ENCODE data around the gene DAZ3.
"Not testable (repeated sequence)": the region's sequence is repeated elsewhere in the genome, so short reads cannot be mapped to it uniquely, and the experiment has no call there.

Gene DAZ3, protein sequence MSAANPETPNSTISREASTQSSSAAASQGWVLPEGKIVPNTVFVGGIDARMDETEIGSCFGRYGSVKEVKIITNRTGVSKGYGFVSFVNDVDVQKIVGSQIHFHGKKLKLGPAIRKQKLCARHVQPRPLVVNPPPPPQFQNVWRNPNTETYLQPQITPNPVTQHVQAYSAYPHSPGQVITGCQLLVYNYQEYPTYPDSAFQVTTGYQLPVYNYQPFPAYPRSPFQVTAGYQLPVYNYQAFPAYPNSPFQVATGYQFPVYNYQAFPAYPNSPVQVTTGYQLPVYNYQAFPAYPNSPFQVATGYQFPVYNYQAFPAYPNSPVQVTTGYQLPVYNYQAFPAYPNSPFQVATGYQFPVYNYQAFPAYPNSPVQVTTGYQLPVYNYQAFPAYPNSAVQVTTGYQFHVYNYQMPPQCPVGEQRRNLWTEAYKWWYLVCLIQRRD

DNA sequence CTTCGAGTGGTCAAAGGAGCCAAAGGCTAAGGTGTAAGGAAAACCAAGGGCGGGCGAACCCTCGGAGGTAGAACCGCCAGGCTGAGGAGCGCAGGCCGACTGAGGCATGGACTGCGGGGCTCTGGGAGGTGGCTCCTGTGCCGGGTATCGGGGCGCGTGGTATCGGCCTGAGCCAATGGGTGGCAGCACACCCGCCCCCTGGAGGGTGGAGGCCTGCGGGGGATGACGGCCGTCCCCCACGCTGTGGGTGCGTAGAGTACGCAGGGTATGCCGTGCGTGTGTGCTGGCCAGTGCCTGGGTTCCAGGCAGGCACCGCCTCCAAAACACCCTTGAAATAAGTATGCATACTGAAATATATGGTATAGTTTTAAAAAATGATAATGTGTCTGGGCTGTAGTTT, at the start of gene DAZ3:
Gene DAZ3 (minus strand): TSS at position 101 of the 400 bp plus-strand sequence. CDS start 208 bp downstream, outside the sequence.
- not testable (repeated sequence) for DNase-seq

DNA sequence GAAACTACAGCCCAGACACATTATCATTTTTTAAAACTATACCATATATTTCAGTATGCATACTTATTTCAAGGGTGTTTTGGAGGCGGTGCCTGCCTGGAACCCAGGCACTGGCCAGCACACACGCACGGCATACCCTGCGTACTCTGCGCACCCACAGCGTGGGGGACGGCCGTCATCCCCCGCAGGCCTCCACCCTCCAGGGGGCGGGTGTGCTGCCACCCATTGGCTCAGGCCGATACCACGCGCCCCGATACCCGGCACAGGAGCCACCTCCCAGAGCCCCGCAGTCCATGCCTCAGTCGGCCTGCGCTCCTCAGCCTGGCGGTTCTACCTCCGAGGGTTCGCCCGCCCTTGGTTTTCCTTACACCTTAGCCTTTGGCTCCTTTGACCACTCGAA, 20.4 kb upstream of the DAZ3 start, which contains the start of gene DAZ4:
Gene DAZ4 (plus strand): TSS at position 301 of the 400 bp plus-strand sequence. CDS start 208 bp downstream, outside the sequence.
- not testable (repeated sequence) for DNase-seq

DNA sequence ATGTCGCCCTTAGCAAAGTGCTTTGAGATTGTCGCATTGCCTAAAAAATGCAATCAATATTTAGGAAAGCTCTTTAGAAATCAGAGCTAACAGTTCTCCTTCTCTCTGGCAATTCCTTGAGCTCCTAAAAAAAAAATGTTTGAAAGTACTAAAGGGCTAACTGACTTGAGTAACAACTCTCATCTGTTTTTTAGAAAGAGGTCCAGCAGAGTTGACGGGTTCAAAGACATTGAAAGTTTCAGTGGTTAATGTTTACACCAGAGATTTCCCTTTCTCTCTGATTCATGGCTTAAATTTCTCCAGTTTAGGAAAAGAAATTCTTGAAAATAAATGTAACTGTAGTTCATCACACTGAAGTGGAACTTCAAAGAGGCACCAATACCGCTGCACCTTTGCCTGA, 11.9 kb upstream of the DAZ3 start:
- not testable (repeated sequence) for DNase-seq

DNA sequence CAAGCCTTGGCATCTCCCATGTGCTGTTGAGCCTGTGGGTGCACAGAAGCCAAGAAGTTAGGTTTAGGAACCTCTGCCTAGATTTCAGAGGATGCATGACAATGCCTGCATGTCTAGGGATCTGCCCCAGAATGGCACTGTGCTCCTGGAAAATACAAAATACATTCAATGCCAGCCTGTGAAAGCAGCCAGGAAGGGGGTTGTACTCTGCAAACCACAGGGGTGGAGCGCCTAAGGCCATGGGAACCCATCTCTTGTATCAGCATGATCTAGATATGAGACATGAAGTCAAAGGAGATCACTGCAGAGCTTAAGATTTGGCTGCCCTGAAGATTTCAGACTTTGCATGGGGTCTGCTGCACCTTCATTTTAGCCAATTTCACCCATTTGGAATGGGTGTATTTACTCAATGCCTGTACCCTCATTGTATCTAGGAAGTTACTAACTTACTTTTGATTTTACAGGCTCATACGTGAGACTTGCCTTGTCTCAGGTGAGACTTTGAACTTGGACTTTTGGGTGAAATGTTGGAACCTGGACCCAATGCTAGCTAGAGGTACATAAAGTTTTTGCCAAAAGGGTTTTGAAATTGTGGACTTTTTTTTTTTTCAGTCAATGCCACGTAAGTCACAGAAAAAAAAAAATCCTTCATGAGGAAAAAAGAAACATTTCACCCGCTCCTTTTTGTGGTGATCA, 11.1 kb upstream of the DAZ3 start:
- not testable (repeated sequence) for DNase-seq

DNA sequence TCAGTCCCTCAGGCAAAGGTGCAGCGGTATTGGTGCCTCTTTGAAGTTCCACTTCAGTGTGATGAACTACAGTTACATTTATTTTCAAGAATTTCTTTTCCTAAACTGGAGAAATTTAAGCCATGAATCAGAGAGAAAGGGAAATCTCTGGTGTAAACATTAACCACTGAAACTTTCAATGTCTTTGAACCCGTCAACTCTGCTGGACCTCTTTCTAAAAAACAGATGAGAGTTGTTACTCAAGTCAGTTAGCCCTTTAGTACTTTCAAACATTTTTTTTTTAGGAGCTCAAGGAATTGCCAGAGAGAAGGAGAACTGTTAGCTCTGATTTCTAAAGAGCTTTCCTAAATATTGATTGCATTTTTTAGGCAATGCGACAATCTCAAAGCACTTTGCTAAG, 8.6 kb upstream of the DAZ3 start:
- DNase-seq = not testable (repeated sequence)

Data from nucleus accumbens (tissue), 56 donors.